ENCODE measurements around the gene DLGAP4. TPM values are rescaled to one million over a fixed set of nuclear protein-coding genes. Genes with fewer than 3 reads are reported as not detected.
"Not testable (repeated sequence)": the region's sequence is repeated elsewhere in the genome, so short reads cannot be mapped to it uniquely, and the experiment has no call there.

The DLGAP4 gene
- total RNA-seq, 2 donors from 2014 or later = 34.8 to 83.7 TPM

- Mint-ChIP-seq H3K4me1 (peaks cover 47% of the 10 kb centered on the region), H3K36me3 (ENCODE audit: low read depth) (peaks cover 11% of the 10 kb centered on the region)
- ATAC-seq (replicated peaks) = no peak
Observed at GRCh38 chr20:36469973-36470372, 163.8 kb downstream of the DLGAP4 start.

GRCh38 chr20:36471885-36472636 is 165.9 kb downstream of the DLGAP4 start:
- no peaks in the 10 kb centered on the region for H3K27me3 Mint-ChIP-seq
- no peaks in the 10 kb centered on the region for H3K9me3 Mint-ChIP-seq
- peak overlapping the region; percentile 83 for H3K27ac Mint-ChIP-seq
- H3K36me3 Mint-ChIP-seq (ENCODE audit: low read depth) = peaks cover 14% of the 10 kb centered on the region
- H3K4me3 Mint-ChIP-seq = peak overlapping the region; percentile 68
- H3K4me1 Mint-ChIP-seq = peaks cover 28% of the 10 kb centered on the region
- no peak for ATAC-seq (replicated peaks)

More at GRCh38 chr20:36469973-36470372, 163.8 kb downstream of the DLGAP4 start:
- Mint-ChIP-seq H3K27ac (no peak overlapping the region), H3K9me3 (no peaks in the 10 kb centered on the region), H3K4me3 (no peak overlapping the region), H3K27me3 (no peaks in the 10 kb centered on the region)

GRCh38 chr20:36472637-36473090 is 166.5 kb downstream of the DLGAP4 start:
- peaks cover 14% of the 10 kb centered on the region for H3K36me3 Mint-ChIP-seq (ENCODE audit: low read depth)
- no peaks in the 10 kb centered on the region for H3K27me3 Mint-ChIP-seq
- H3K4me1 Mint-ChIP-seq = peaks cover 23% of the 10 kb centered on the region
- H3K9me3 Mint-ChIP-seq = no peaks in the 10 kb centered on the region
- H3K4me3 Mint-ChIP-seq = peak overlapping the region; percentile 68
- peak; percentile 86 for ATAC-seq (replicated peaks)
- H3K27ac Mint-ChIP-seq = peak overlapping the region; percentile 83

- Mint-ChIP-seq H3K27ac (peak overlapping the region; percentile 46), H3K36me3 (ENCODE audit: low read depth) (peaks cover 14% of the 10 kb centered on the region), H3K4me3 (peak overlapping the region; percentile 68), H3K9me3 (no peaks in the 10 kb centered on the region), H3K27me3 (no peaks in the 10 kb centered on the region), H3K4me1 (peaks cover 25% of the 10 kb centered on the region)
- ATAC-seq (replicated peaks) = no peak
Observed at GRCh38 chr20:36473164-36473563, 167.0 kb downstream of the DLGAP4 start.

GRCh38 chr20:36474563-36474962 is 168.4 kb downstream of the DLGAP4 start:
- Mint-ChIP-seq H3K4me1 (peaks cover 34% of the 10 kb centered on the region), H3K27ac (peak overlapping the region; percentile 46), H3K9me3 (no peaks in the 10 kb centered on the region), H3K36me3 (ENCODE audit: low read depth) (peaks cover 9% of the 10 kb centered on the region), H3K4me3 (no peak overlapping the region), H3K27me3 (no peaks in the 10 kb centered on the region)
- no peak for ATAC-seq (replicated peaks)

GRCh38 chr20:36475054-36475453 is 168.9 kb downstream of the DLGAP4 start:
- H3K9me3 Mint-ChIP-seq; H3K4me3 Mint-ChIP-seq; H3K36me3 Mint-ChIP-seq (ENCODE audit: low read depth); H3K27me3 Mint-ChIP-seq; ATAC-seq (replicated peaks): not testable (repeated sequence)
- Mint-ChIP-seq H3K4me1 (peaks cover 35% of the 10 kb centered on the region), H3K27ac (peak overlapping the region; percentile 46)

- H3K36me3 Mint-ChIP-seq (ENCODE audit: low read depth) = peaks cover 9% of the 10 kb centered on the region
- H3K27me3 Mint-ChIP-seq = no peaks in the 10 kb centered on the region
- H3K4me1 Mint-ChIP-seq = peaks cover 47% of the 10 kb centered on the region
- H3K4me3 Mint-ChIP-seq = no peak overlapping the region
- H3K27ac Mint-ChIP-seq = no peak overlapping the region
- H3K9me3 Mint-ChIP-seq = no peaks in the 10 kb centered on the region
- ATAC-seq (replicated peaks) = no peak
Observed at GRCh38 chr20:36477475-36477874, 171.3 kb downstream of the DLGAP4 start.

GRCh38 chr20:36478137-36478905 is 172.2 kb downstream of the DLGAP4 start:
- H3K4me1 Mint-ChIP-seq = peaks cover 47% of the 10 kb centered on the region
- ATAC-seq (replicated peaks) = peak; percentile 39
- no peak overlapping the region for H3K4me3 Mint-ChIP-seq
- H3K9me3 Mint-ChIP-seq = no peaks in the 10 kb centered on the region
- no peaks in the 10 kb centered on the region for H3K27me3 Mint-ChIP-seq
- peak overlapping the region; percentile 61 for H3K27ac Mint-ChIP-seq
- H3K36me3 Mint-ChIP-seq (ENCODE audit: low read depth) = peaks cover 9% of the 10 kb centered on the region

- Mint-ChIP-seq H3K27ac (peak overlapping the region; percentile 61), H3K4me3 (no peak overlapping the region), H3K4me1 (peaks cover 34% of the 10 kb centered on the region), H3K36me3 (ENCODE audit: low read depth) (peaks cover 4% of the 10 kb centered on the region), H3K27me3 (no peaks in the 10 kb centered on the region), H3K9me3 (no peaks in the 10 kb centered on the region)
- no peak for ATAC-seq (replicated peaks)
Observed at GRCh38 chr20:36479938-36480337, 173.8 kb downstream of the DLGAP4 start.

GRCh38 chr20:36480456-36481048 is 174.4 kb downstream of the DLGAP4 start:
- no peak for ATAC-seq (replicated peaks)
- H3K27me3 Mint-ChIP-seq = no peaks in the 10 kb centered on the region
- H3K4me3 Mint-ChIP-seq = no peak overlapping the region
- peak overlapping the region; percentile 61 for H3K27ac Mint-ChIP-seq
- H3K9me3 Mint-ChIP-seq = no peaks in the 10 kb centered on the region
- peaks cover 34% of the 10 kb centered on the region for H3K4me1 Mint-ChIP-seq
- no peaks in the 10 kb centered on the region for H3K36me3 Mint-ChIP-seq (ENCODE audit: low read depth)

- ATAC-seq (replicated peaks) = no peak
- Mint-ChIP-seq H3K4me1 (peaks cover 34% of the 10 kb centered on the region), H3K36me3 (ENCODE audit: low read depth) (no peaks in the 10 kb centered on the region), H3K27me3 (no peaks in the 10 kb centered on the region), H3K27ac (peak overlapping the region; percentile 61), H3K4me3 (no peak overlapping the region), H3K9me3 (no peaks in the 10 kb centered on the region)
Observed at GRCh38 chr20:36481380-36482043, 175.4 kb downstream of the DLGAP4 start.

- ATAC-seq (replicated peaks) = no peak
- peaks cover 34% of the 10 kb centered on the region for H3K4me1 Mint-ChIP-seq
Observed at GRCh38 chr20:36482044-36482473, 175.9 kb downstream of the DLGAP4 start.

GRCh38 chr20:36483209-36483918 is 177.2 kb downstream of the DLGAP4 start:
- H3K36me3 Mint-ChIP-seq (ENCODE audit: low read depth) = no peaks in the 10 kb centered on the region
- H3K27me3 Mint-ChIP-seq = no peaks in the 10 kb centered on the region
- peak overlapping the region; percentile 65 for H3K27ac Mint-ChIP-seq
- no peaks in the 10 kb centered on the region for H3K9me3 Mint-ChIP-seq
- ATAC-seq (replicated peaks) = no peak
- H3K4me3 Mint-ChIP-seq = no peak overlapping the region
- H3K4me1 Mint-ChIP-seq = peaks cover 30% of the 10 kb centered on the region

More at GRCh38 chr20:36482044-36482473, 175.9 kb downstream of the DLGAP4 start:
- H3K36me3 Mint-ChIP-seq (ENCODE audit: low read depth) = no peaks in the 10 kb centered on the region
- H3K27ac Mint-ChIP-seq = peak overlapping the region; percentile 30
- no peak overlapping the region for H3K4me3 Mint-ChIP-seq
- H3K27me3 Mint-ChIP-seq = no peaks in the 10 kb centered on the region
- no peaks in the 10 kb centered on the region for H3K9me3 Mint-ChIP-seq

Data from activated T-helper 17 cell treated with anti-CD3 and anti-CD28 coated beads, Interleukin-2, amount 50 U/mL, for 72 hours (primary cell).